ENCODE data around the gene NSF. TPM values are rescaled to one million over a fixed set of nuclear protein-coding genes. Genes with fewer than 3 reads are reported as not detected.

NSF gene
- total RNA-seq, 1 donor from 2014 or later: 13.3 TPM

GRCh38 chr17:46795379-46795952, 205.0 kb downstream of the NSF start:
- DNase-seq (ENCODE audit: low read depth): no peak
- no peak for TF ChIP-seq CTCF (conservative IDR thresholded peaks at IDR 0.05; ENCODE audit: low read depth, low read length)
- H3K4me3 ChIP-seq (ENCODE audit: low read depth, low read length): no peak overlapping the region

- DNase-seq (ENCODE audit: low read depth): no peak
- no peak for TF ChIP-seq CTCF (conservative IDR thresholded peaks at IDR 0.05; ENCODE audit: low read depth, low read length)
- no peak overlapping the region for H3K4me3 ChIP-seq (ENCODE audit: low read depth, low read length)
These were observed 205.6 kb downstream of the NSF start for GRCh38 chr17:46796084-46796483.

- DNase-seq (ENCODE audit: low read depth): no peak
- no peak for TF ChIP-seq CTCF (conservative IDR thresholded peaks at IDR 0.05; ENCODE audit: low read depth, low read length)
- no peak overlapping the region for H3K4me3 ChIP-seq (ENCODE audit: low read depth, low read length)
These were observed 206.1 kb downstream of the NSF start for GRCh38 chr17:46796524-46796923.

- no peak for DNase-seq (ENCODE audit: low read depth)
- H3K4me3 ChIP-seq (ENCODE audit: low read depth, low read length): no peak overlapping the region
- TF ChIP-seq CTCF (conservative IDR thresholded peaks at IDR 0.05; ENCODE audit: low read depth, low read length): no peak
These were observed 206.6 kb downstream of the NSF start for GRCh38 chr17:46796956-46797530.

GRCh38 chr17:46800573-46800972, 210.1 kb downstream of the NSF start:
- no peak for TF ChIP-seq CTCF (conservative IDR thresholded peaks at IDR 0.05; ENCODE audit: low read depth, low read length)
- H3K4me3 ChIP-seq (ENCODE audit: low read depth, low read length): no peak overlapping the region
- DNase-seq (ENCODE audit: low read depth): no peak

GRCh38 chr17:46802800-46803199, 212.3 kb downstream of the NSF start:
- H3K4me3 ChIP-seq (ENCODE audit: low read depth, low read length): no peak overlapping the region
- DNase-seq (ENCODE audit: low read depth): no peak
- no peak for TF ChIP-seq CTCF (conservative IDR thresholded peaks at IDR 0.05; ENCODE audit: low read depth, low read length)

- no peak overlapping the region for H3K4me3 ChIP-seq (ENCODE audit: low read depth, low read length)
- DNase-seq (ENCODE audit: low read depth): no peak
- TF ChIP-seq CTCF (conservative IDR thresholded peaks at IDR 0.05; ENCODE audit: low read depth, low read length): no peak
These were observed 213.1 kb downstream of the NSF start for GRCh38 chr17:46803544-46803943.

All from epithelial cell of proximal tubule (primary cell).